ENCODE results near the gene FOXB2. TPM values are rescaled to one million over a fixed set of nuclear protein-coding genes. Genes with fewer than 3 reads are reported as not detected.

The FOXB2 gene
- total RNA-seq, 1 donor from 2014 or later: not detected

DNA sequence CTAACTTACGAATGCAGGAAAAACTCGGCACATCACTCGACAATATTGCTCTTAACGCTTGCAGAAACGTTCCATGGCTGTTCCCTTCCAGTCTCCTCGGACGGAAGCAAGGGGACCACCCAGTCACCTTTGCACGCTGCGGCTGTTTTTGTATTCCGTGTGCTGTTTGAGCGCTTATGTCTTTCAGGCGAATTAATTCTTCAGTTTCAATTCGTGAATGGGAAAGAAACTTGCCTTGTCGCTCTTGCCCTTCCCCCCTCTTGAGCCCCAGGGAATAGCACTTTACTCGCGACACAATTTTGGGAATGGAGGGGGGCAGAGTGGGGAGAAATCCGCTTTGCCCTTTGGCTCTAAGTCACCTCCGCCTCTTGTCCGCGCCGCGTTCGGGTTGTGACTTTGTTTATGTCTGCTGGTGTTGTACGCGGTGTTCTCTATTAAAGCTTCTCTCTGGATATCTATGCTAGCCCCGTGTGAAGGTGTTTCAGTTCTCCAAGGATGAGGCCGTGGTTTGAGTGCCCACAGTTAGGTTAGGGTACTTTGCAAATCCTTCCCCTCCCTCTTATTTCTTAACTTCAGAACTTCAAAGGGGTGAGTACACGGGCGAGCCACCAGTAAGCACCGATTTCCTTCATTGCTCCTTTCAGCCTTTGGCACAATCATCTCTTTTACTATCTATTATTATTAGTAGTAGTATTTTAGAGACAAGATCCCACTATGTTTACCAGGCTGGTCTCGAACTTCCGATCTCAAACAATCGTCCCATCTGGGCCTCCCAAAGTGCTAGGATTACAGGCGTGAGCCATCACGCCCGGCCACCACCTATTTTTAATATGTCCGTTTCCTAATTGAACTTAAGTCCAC, 2.7 kb downstream of the FOXB2 start:
- TF ChIP-seq, protein P1, sequence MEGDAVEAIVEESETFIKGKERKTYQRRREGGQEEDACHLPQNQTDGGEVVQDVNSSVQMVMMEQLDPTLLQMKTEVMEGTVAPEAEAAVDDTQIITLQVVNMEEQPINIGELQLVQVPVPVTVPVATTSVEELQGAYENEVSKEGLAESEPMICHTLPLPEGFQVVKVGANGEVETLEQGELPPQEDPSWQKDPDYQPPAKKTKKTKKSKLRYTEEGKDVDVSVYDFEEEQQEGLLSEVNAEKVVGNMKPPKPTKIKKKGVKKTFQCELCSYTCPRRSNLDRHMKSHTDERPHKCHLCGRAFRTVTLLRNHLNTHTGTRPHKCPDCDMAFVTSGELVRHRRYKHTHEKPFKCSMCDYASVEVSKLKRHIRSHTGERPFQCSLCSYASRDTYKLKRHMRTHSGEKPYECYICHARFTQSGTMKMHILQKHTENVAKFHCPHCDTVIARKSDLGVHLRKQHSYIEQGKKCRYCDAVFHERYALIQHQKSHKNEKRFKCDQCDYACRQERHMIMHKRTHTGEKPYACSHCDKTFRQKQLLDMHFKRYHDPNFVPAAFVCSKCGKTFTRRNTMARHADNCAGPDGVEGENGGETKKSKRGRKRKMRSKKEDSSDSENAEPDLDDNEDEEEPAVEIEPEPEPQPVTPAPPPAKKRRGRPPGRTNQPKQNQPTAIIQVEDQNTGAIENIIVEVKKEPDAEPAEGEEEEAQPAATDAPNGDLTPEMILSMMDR (IDR thresholded peaks at IDR 0.05): no peak
- H3K4me1 Mint-ChIP-seq (ENCODE audit: low read depth): peaks cover 18% of the 10 kb centered on the region
- H3K27ac Mint-ChIP-seq (ENCODE audit: unreplicated experiment): no peak overlapping the region
- no peak for DNase-seq (ENCODE audit: low spot score)
- no peaks in the 10 kb centered on the region for H3K9me3 Mint-ChIP-seq (ENCODE audit: low read depth)
- H3K27me3 Mint-ChIP-seq (ENCODE audit: low read depth): peaks cover 74% of the 10 kb centered on the region
- no peak overlapping the region for H3K4me3 Mint-ChIP-seq (ENCODE audit: unreplicated experiment)
- peaks cover 5% of the 10 kb centered on the region for H3K36me3 Mint-ChIP-seq (ENCODE audit: low read depth)

DNA sequence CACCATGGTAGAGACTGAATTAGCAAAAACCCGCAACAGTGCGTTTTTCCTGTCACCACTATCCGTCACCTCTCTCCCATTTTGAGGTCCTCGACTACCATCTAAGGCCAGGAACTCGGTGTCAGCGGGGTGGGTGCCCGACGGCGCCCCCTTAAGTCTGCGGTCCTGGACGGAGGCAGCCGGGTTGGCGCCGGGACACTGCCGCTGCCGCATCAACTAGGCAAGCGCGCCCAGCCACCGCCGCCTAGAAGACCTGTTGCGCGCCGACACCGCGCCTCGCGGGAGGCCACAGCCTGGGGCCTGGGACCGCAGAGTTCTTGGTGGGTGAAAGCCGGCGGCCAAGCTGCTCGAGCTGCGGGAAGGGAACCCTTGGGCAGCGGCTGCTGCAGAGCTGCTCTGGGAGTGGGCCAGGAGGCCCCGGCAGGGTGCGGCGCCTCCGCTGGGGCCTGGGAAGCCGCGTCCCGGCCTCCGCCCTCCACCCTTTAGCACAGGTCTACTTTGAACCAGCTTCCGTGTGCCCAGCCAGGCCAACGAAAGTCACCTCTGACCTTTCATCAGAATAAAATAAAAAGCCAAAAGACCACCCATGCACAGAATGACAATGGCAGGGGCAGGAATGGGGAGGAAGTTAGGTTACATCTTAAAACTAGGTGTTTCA, 3.5 kb downstream of the FOXB2 start:
- Mint-ChIP-seq H3K36me3 (ENCODE audit: low read depth) (peaks cover 2% of the 10 kb centered on the region), H3K4me3 (ENCODE audit: unreplicated experiment) (no peak overlapping the region), H3K4me1 (ENCODE audit: low read depth) (peaks cover 18% of the 10 kb centered on the region), H3K9me3 (ENCODE audit: low read depth) (no peaks in the 10 kb centered on the region), H3K27me3 (ENCODE audit: low read depth) (peaks cover 68% of the 10 kb centered on the region), H3K27ac (ENCODE audit: unreplicated experiment) (no peak overlapping the region)
- TF ChIP-seq, protein P1 (IDR thresholded peaks at IDR 0.05): peak; percentile 21
- DNase-seq (ENCODE audit: low spot score): no peak

DNA sequence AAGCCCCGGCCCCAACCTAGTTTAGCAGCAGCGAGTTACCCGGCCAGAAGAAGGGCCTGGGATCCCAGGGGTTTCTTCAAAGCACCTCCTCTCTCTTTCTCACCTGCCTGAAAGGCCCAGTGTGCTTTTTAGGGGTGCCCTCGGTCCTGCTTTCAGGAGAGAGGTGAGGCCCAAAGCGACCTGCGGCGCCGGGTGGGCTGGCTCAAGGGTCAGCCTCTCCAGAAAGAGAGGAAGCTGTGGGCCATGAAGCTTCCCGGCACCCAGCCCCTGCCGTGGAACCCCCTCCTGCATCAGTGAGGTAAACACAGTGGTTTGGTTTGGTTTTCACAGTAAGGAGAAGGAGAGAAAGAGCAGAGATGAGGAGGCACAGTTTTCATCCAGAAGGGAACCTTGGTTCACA, 4.3 kb downstream of the FOXB2 start:
- no peak overlapping the region for H3K27ac Mint-ChIP-seq (ENCODE audit: unreplicated experiment)

DNA sequence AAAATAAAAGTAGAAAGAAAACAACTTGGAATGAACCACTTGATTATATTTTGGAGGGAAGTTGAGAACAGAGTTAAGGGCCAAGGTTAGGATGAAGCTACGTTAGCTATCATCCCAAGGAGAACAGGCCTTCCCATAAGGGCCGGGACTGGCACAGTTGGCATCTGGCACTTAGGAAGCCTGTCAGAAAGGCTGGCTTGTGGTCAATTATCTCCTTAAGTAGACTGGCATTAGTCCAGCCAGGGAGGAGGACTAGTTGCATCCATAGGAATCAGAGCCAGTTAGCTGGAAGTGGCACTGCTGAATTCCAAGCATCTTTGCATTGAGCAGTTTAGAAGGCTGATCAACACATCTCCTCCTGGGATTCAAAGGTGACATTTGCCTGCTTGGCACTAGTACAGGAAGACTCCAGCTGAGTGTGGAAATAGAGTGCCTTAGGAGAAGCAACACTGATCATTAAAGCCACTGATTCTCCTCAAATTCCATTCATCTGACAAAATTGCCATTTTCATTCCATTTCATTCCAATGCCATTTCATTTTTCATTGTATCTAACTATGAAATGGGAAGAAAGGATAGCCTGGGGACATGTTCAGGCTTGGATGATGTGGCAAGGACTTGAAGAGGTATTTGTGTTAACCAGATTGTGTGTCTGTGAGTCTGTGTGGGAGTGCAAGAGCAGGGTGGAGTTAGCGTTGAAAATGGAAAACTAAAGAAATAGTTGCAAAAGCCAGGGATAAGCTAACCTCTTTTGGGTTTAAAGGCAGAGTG, 5.5 kb downstream of the FOXB2 start:
- no peak for DNase-seq (ENCODE audit: low spot score)
- Mint-ChIP-seq H3K36me3 (ENCODE audit: low read depth) (peaks cover 2% of the 10 kb centered on the region), H3K27me3 (ENCODE audit: low read depth) (peaks cover 66% of the 10 kb centered on the region), H3K4me1 (ENCODE audit: low read depth) (no peaks in the 10 kb centered on the region), H3K4me3 (ENCODE audit: unreplicated experiment) (no peak overlapping the region), H3K9me3 (ENCODE audit: low read depth) (no peaks in the 10 kb centered on the region), H3K27ac (ENCODE audit: unreplicated experiment) (no peak overlapping the region)
- TF ChIP-seq, protein P1 (IDR thresholded peaks at IDR 0.05): no peak

More for the DNA sequence above, 4.3 kb downstream of the FOXB2 start:
- no peak overlapping the region for H3K4me3 Mint-ChIP-seq (ENCODE audit: unreplicated experiment)
- peaks cover 11% of the 10 kb centered on the region for H3K4me1 Mint-ChIP-seq (ENCODE audit: low read depth)
- DNase-seq (ENCODE audit: low spot score): no peak
- peaks cover 2% of the 10 kb centered on the region for H3K36me3 Mint-ChIP-seq (ENCODE audit: low read depth)
- H3K9me3 Mint-ChIP-seq (ENCODE audit: low read depth): no peaks in the 10 kb centered on the region
- TF ChIP-seq, protein P1 (IDR thresholded peaks at IDR 0.05): no peak
- peaks cover 70% of the 10 kb centered on the region for H3K27me3 Mint-ChIP-seq (ENCODE audit: low read depth)

DNA sequence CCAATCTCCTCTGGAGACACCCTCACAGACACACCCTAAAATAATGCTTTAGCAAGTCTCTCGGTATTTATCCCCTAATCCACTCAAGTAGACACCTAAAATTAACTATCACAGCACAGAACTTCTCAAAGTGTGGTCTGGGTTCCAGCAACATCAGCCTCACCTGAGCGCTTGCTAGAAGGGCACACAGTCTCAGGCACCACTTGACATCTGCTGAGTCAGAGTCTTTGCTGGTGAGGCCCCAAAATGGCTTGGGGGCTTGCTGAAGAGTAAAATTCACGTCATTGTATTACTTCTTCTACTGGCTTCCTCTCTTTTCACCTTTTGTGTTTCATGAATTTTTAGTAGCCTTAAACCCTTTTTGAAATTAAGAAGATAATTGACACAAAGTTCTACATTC, 9.0 kb downstream of the FOXB2 start:
- no peak overlapping the region for H3K27ac Mint-ChIP-seq (ENCODE audit: unreplicated experiment)
- no peak overlapping the region for H3K4me3 Mint-ChIP-seq (ENCODE audit: unreplicated experiment)
- H3K4me1 Mint-ChIP-seq (ENCODE audit: low read depth): no peaks in the 10 kb centered on the region
- H3K36me3 Mint-ChIP-seq (ENCODE audit: low read depth): no peaks in the 10 kb centered on the region
- TF ChIP-seq, protein P1 (IDR thresholded peaks at IDR 0.05): no peak
- H3K9me3 Mint-ChIP-seq (ENCODE audit: low read depth): no peaks in the 10 kb centered on the region
- no peak for DNase-seq (ENCODE audit: low spot score)
- peaks cover 69% of the 10 kb centered on the region for H3K27me3 Mint-ChIP-seq (ENCODE audit: low read depth)

Measured in chondrocyte (in vitro differentiated cells).